Neural cell (in vitro differentiated cells): ENCODE results near the gene FAF1.

Experiments
- EP300 ChIP-seq: fragments of 450-650 bp; conservative IDR thresholded peaks from 2 replicates; pipeline ENCODE4 v1.6.1; 2014; ENCODE audit warnings: antibody characterized with exemption, mild to moderate bottlenecking, moderate library complexity; ENCODE audit not compliant: poor library complexity, severe bottlenecking
- EZH2 ChIP-seq: fragments of 200-600, 300-800 bp; shearing (Covaris generic), sonication (generic); IDR thresholded peaks from 2 replicates; pipeline ENCODE4 v1.6.1; 2014; ENCODE audit warnings: antibody characterized with exemption, low read length, borderline replicate concordance, mild to moderate bottlenecking; ENCODE audit not compliant: insufficient read depth, poor library complexity, severe bottlenecking
- POLR2AphosphoS5 ChIP-seq: IDR thresholded peaks from 2 replicates; pipeline ENCODE4 v1.6.1; 2012
- RAD21 ChIP-seq: fragments of 450-650 bp; conservative IDR thresholded peaks from 2 replicates; pipeline ENCODE4 v1.6.1; 2014; ENCODE audit warnings: antibody characterized with exemption, mild to moderate bottlenecking, moderate library complexity
- SMC3 ChIP-seq: fragments of 450-650 bp; conservative IDR thresholded peaks from 2 replicates; pipeline ENCODE4 v1.6.1; 2014; ENCODE audit warnings: antibody characterized with exemption, mild to moderate bottlenecking, moderate library complexity; ENCODE audit not compliant: poor library complexity
- TAF1 ChIP-seq: IDR thresholded peaks from 2 replicates; pipeline ENCODE4 v1.6.1; 2012; ENCODE audit warnings: low read depth
- TF ChIP-seq, protein P1 (sequence below): fragments of 450-650 bp; IDR thresholded peaks from 2 replicates; pipeline ENCODE4 v1.5.1; 2014; ENCODE audit warnings: antibody characterized with exemption, mild to moderate bottlenecking, moderate library complexity; ENCODE audit not compliant: poor library complexity, severe bottlenecking
- TF ChIP-seq, protein P2 (sequence below): IDR thresholded peaks from 2 replicates; pipeline ENCODE4 v1.6.1; 2012; ENCODE audit warnings: borderline replicate concordance

GRCh38 chr1:50658459-50659076 is 301.5 kb downstream of the FAF1 start:
- no peak for TF ChIP-seq POLR2AphosphoS5
- TF ChIP-seq, protein P1, sequence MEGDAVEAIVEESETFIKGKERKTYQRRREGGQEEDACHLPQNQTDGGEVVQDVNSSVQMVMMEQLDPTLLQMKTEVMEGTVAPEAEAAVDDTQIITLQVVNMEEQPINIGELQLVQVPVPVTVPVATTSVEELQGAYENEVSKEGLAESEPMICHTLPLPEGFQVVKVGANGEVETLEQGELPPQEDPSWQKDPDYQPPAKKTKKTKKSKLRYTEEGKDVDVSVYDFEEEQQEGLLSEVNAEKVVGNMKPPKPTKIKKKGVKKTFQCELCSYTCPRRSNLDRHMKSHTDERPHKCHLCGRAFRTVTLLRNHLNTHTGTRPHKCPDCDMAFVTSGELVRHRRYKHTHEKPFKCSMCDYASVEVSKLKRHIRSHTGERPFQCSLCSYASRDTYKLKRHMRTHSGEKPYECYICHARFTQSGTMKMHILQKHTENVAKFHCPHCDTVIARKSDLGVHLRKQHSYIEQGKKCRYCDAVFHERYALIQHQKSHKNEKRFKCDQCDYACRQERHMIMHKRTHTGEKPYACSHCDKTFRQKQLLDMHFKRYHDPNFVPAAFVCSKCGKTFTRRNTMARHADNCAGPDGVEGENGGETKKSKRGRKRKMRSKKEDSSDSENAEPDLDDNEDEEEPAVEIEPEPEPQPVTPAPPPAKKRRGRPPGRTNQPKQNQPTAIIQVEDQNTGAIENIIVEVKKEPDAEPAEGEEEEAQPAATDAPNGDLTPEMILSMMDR, result no peak
- TF ChIP-seq EP300, result no peak
- no peak for TF ChIP-seq EZH2
- no peak for TF ChIP-seq TAF1
- TF ChIP-seq, protein P2, sequence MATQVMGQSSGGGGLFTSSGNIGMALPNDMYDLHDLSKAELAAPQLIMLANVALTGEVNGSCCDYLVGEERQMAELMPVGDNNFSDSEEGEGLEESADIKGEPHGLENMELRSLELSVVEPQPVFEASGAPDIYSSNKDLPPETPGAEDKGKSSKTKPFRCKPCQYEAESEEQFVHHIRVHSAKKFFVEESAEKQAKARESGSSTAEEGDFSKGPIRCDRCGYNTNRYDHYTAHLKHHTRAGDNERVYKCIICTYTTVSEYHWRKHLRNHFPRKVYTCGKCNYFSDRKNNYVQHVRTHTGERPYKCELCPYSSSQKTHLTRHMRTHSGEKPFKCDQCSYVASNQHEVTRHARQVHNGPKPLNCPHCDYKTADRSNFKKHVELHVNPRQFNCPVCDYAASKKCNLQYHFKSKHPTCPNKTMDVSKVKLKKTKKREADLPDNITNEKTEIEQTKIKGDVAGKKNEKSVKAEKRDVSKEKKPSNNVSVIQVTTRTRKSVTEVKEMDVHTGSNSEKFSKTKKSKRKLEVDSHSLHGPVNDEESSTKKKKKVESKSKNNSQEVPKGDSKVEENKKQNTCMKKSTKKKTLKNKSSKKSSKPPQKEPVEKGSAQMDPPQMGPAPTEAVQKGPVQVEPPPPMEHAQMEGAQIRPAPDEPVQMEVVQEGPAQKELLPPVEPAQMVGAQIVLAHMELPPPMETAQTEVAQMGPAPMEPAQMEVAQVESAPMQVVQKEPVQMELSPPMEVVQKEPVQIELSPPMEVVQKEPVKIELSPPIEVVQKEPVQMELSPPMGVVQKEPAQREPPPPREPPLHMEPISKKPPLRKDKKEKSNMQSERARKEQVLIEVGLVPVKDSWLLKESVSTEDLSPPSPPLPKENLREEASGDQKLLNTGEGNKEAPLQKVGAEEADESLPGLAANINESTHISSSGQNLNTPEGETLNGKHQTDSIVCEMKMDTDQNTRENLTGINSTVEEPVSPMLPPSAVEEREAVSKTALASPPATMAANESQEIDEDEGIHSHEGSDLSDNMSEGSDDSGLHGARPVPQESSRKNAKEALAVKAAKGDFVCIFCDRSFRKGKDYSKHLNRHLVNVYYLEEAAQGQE, result no peak
- TF ChIP-seq SMC3, result no peak
- no peak for TF ChIP-seq RAD21
